MM.1S (cell line): ENCODE data around the gene NCOA1.

ENCODE experiments used
- DNase-seq: peaks from one replicate; pipeline ENCODE4 v3.0.0-alpha.2; 2015
- H2AFZ ChIP-seq: fragments of 300-600 bp; sonication (generic); 2 replicates; pipeline ENCODE4 v1.6.0; 2016; ENCODE audit warnings: antibody characterized with exemption, low read length
- H3F3A ChIP-seq: fragments of 300-600 bp; sonication (generic); 2 replicates; pipeline ENCODE4 v1.6.1; 2016; ENCODE audit warnings: mild to moderate bottlenecking, antibody characterized with exemption, low read length, moderate library complexity, mixed read lengths; ENCODE audit not compliant: insufficient read depth
- H3K27ac ChIP-seq: fragments of 300-600 bp; sonication (generic); 2 replicates; pipeline ENCODE4 v1.5.1; 2016; ENCODE audit warnings: mild to moderate bottlenecking, low read length
- H3K27me3 ChIP-seq: fragments of 300-600 bp; sonication (generic); replicated peaks from 2 replicates; pipeline ENCODE4 v1.6.0; 2016; ENCODE audit warnings: low read length; ENCODE audit not compliant: insufficient read depth
- H3K36me3 ChIP-seq: fragments of 300-600 bp; sonication (generic); replicated peaks from 2 replicates; pipeline ENCODE4 v1.6.1; 2016; ENCODE audit warnings: mild to moderate bottlenecking, low read length, mixed read lengths; ENCODE audit not compliant: insufficient read depth
- H3K4me1 ChIP-seq: fragments of 300-600 bp; sonication (generic); 2 replicates; pipeline ENCODE4 v1.6.1; 2016; ENCODE audit warnings: low read length, mixed read lengths
- H3K4me2 ChIP-seq: fragments of 300-600 bp; sonication (generic); 2 replicates; pipeline ENCODE4 v1.6.0; 2016; ENCODE audit warnings: low read depth, low read length
- H3K4me3 ChIP-seq: fragments of 300-600 bp; sonication (generic); 2 replicates; pipeline ENCODE4 v1.5.1; 2016; ENCODE audit warnings: low read length, mixed read lengths
- H3K79me2 ChIP-seq: fragments of 300-600 bp; sonication (generic); 2 replicates; pipeline ENCODE4 v1.6.1; 2016; ENCODE audit warnings: mixed run types, low read length, mixed read lengths
- H3K9ac ChIP-seq: fragments of 300-600 bp; sonication (generic); 2 replicates; pipeline ENCODE4 v1.6.1; 2016; ENCODE audit warnings: low read length, mixed read lengths
- H3K9me2 ChIP-seq: fragments of 300-600 bp; sonication (generic); replicated peaks from 2 replicates; pipeline ENCODE4 v1.6.1; 2016; ENCODE audit warnings: mild to moderate bottlenecking, low read length, mixed read lengths; ENCODE audit not compliant: insufficient read depth
- H3K9me3 ChIP-seq: fragments of 300-600 bp; sonication (generic); replicated peaks from 2 replicates; pipeline ENCODE4 v1.6.1; 2016; ENCODE audit warnings: mild to moderate bottlenecking, low read length, mixed read lengths; ENCODE audit not compliant: insufficient read depth
- H4K20me1 ChIP-seq: fragments of 300-600 bp; sonication (generic); 2 replicates; pipeline ENCODE4 v1.6.1; 2016; ENCODE audit warnings: mild to moderate bottlenecking, low read length, moderate library complexity, mixed read lengths; ENCODE audit not compliant: insufficient read depth
- CTCF ChIP-seq: fragments of 300-600 bp; sonication (generic); IDR thresholded peaks from 2 replicates; pipeline ENCODE4 v1.5.1; 2016; ENCODE audit warnings: antibody characterized with exemption, low read length, mixed read lengths
- EZH2 ChIP-seq: fragments of 300-600 bp; sonication (generic); optimal IDR thresholded peaks from 2 replicates; pipeline ENCODE3; 2017; ENCODE audit warnings: low read depth, mild to moderate bottlenecking, antibody characterized with exemption, low read length, mixed read lengths
- EZH2phosphoT487 ChIP-seq: fragments of 300-600 bp; sonication (generic); IDR thresholded peaks from 2 replicates; pipeline ENCODE4 v1.6.1; 2018; ENCODE audit warnings: antibody characterized with exemption, low read length

The NCOA1 gene

GRCh38 chr2:24704692-24705091 is 213.6 kb downstream of the NCOA1 start:
- Histone ChIP-seq H2AFZ (no peak overlapping the region), H3K4me3 (no peak overlapping the region), H3K4me1 (no peaks in the 10 kb centered on the region), H4K20me1 (no peaks in the 10 kb centered on the region), H3K27me3 (no peaks in the 10 kb centered on the region), H3K36me3 (no peaks in the 10 kb centered on the region), H3K4me2 (no peak overlapping the region), H3K9me2 (no peaks in the 10 kb centered on the region), H3K9me3 (no peaks in the 10 kb centered on the region), H3K9ac (no peak overlapping the region), H3K79me2 (no peaks in the 10 kb centered on the region), H3K27ac (no peak overlapping the region), H3F3A (no peaks in the 10 kb centered on the region)
- no peak for DNase-seq
- TF ChIP-seq EZH2 (no peak), EZH2phosphoT487 (no peak)

DNA sequence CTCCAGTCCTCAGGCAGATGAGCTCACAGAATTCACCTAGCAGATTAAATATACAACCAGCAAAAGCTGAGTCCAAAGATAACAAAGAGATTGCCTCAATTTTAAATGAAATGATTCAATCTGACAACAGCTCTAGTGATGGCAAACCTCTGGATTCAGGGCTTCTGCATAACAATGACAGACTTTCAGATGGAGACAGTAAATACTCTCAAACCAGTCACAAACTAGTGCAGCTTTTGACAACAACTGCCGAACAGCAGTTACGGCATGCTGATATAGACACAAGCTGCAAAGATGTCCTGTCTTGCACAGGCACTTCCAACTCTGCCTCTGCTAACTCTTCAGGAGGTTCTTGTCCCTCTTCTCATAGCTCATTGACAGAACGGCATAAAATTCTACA is 216.1 kb downstream of the NCOA1 start:
- H3K27ac ChIP-seq: no peak overlapping the region
- no peaks in the 10 kb centered on the region for H3K36me3 ChIP-seq
- DNase-seq: no peak
- no peaks in the 10 kb centered on the region for H4K20me1 ChIP-seq
- H3F3A ChIP-seq: no peaks in the 10 kb centered on the region
- no peaks in the 10 kb centered on the region for H3K79me2 ChIP-seq
- H3K4me3 ChIP-seq: no peak overlapping the region
- H3K4me2 ChIP-seq: no peak overlapping the region
- no peak overlapping the region for H2AFZ ChIP-seq
- H3K9ac ChIP-seq: no peak overlapping the region
- no peaks in the 10 kb centered on the region for H3K4me1 ChIP-seq
- H3K27me3 ChIP-seq: no peaks in the 10 kb centered on the region
- no peaks in the 10 kb centered on the region for H3K9me2 ChIP-seq
- H3K9me3 ChIP-seq: no peaks in the 10 kb centered on the region
- TF ChIP-seq CTCF: no peak
- TF ChIP-seq EZH2: no peak
- TF ChIP-seq EZH2phosphoT487: no peak

- Histone ChIP-seq H3K4me2 (no peak overlapping the region), H3K36me3 (no peaks in the 10 kb centered on the region)
These were observed 217.6 kb downstream of the NCOA1 start for GRCh38 chr2:24708537-24709152.

More at GRCh38 chr2:24708537-24709152, 217.6 kb downstream of the NCOA1 start:
- H3K79me2 ChIP-seq: no peaks in the 10 kb centered on the region
- H3K27me3 ChIP-seq: no peaks in the 10 kb centered on the region
- DNase-seq: no peak
- H3K9ac ChIP-seq: no peak overlapping the region
- H3K4me1 ChIP-seq: no peaks in the 10 kb centered on the region
- no peaks in the 10 kb centered on the region for H4K20me1 ChIP-seq
- H3K9me2 ChIP-seq: no peaks in the 10 kb centered on the region
- H3F3A ChIP-seq: no peaks in the 10 kb centered on the region
- no peaks in the 10 kb centered on the region for H3K9me3 ChIP-seq
- H3K4me3 ChIP-seq: no peak overlapping the region
- TF ChIP-seq EZH2phosphoT487: no peak
- TF ChIP-seq EZH2: no peak
- TF ChIP-seq CTCF: no peak
- H2AFZ ChIP-seq: no peak overlapping the region
- no peak overlapping the region for H3K27ac ChIP-seq
